OCI-LY1 (cell line): ENCODE data around the gene UTS2R.

Experiments
- EZH2 ChIP-seq: fragments of 200-600 bp; sonication (generic), shearing (Covaris generic); IDR thresholded peaks from 2 replicates; pipeline ENCODE4 v1.8.0; 2017; ENCODE audit warnings: borderline replicate concordance, mixed run types, mild to moderate bottlenecking, antibody characterized with exemption, low read length, moderate library complexity, mixed read lengths
- TF ChIP-seq, protein P1 (sequence below): fragments of 200-600 bp; sonication (generic), shearing (Covaris generic); IDR thresholded peaks from 2 replicates; pipeline ENCODE4 v1.5.1; 2017; ENCODE audit warnings: mild to moderate bottlenecking, antibody characterized with exemption, low read length, moderate library complexity, mixed read lengths

DNA sequence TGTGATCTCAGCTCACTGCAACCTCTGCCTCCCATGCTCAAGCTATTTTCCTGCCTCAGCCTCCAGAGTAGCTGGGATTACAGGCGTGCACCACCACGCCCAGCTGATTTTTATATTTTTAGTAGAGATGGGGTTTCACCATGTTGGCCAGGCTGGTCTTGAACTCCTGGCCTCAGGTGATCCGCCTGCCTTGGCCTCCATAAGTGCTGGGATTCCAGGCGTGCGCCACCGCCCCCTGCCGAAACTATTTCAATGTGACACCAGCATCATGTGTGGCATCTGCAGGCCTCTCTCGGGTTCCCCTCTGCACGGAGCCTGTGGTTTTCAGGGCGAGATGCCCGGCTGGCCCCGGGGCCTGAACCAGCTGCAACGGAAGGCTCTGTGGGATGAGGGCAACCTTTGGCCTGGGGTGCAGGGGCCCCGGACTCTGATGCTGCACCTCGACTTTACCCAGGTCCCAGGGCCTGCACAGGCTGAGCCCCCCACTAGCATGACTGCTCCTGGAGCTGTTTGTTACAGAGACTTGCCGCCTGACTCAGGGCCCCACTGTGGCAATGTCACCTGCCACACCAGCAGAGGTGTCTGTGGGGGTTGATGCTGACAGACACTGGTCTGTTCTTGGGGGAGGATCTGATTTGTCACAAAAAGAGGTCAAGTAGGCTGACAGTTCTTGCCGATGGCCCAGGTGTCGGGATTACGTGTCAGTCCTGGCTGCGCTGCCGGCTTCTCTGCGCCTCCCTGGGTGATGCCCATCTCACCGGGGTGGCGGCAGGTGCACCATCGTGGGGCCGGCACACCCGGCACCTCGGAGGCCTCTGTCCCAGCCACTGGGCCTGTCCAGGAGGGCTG is 21.2 kb upstream of the UTS2R start:
- TF ChIP-seq, protein P1, sequence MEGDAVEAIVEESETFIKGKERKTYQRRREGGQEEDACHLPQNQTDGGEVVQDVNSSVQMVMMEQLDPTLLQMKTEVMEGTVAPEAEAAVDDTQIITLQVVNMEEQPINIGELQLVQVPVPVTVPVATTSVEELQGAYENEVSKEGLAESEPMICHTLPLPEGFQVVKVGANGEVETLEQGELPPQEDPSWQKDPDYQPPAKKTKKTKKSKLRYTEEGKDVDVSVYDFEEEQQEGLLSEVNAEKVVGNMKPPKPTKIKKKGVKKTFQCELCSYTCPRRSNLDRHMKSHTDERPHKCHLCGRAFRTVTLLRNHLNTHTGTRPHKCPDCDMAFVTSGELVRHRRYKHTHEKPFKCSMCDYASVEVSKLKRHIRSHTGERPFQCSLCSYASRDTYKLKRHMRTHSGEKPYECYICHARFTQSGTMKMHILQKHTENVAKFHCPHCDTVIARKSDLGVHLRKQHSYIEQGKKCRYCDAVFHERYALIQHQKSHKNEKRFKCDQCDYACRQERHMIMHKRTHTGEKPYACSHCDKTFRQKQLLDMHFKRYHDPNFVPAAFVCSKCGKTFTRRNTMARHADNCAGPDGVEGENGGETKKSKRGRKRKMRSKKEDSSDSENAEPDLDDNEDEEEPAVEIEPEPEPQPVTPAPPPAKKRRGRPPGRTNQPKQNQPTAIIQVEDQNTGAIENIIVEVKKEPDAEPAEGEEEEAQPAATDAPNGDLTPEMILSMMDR: peak; percentile 47
- no peak for TF ChIP-seq EZH2
